Measurements from ENCODE around the gene FLCN.

GRCh38 chr17:17207998-17208397, 29.0 kb downstream of the FLCN start:
- TF ChIP-seq POLR2A (IDR thresholded peaks at IDR 0.05) = no peak
- TF ChIP-seq, protein P1, sequence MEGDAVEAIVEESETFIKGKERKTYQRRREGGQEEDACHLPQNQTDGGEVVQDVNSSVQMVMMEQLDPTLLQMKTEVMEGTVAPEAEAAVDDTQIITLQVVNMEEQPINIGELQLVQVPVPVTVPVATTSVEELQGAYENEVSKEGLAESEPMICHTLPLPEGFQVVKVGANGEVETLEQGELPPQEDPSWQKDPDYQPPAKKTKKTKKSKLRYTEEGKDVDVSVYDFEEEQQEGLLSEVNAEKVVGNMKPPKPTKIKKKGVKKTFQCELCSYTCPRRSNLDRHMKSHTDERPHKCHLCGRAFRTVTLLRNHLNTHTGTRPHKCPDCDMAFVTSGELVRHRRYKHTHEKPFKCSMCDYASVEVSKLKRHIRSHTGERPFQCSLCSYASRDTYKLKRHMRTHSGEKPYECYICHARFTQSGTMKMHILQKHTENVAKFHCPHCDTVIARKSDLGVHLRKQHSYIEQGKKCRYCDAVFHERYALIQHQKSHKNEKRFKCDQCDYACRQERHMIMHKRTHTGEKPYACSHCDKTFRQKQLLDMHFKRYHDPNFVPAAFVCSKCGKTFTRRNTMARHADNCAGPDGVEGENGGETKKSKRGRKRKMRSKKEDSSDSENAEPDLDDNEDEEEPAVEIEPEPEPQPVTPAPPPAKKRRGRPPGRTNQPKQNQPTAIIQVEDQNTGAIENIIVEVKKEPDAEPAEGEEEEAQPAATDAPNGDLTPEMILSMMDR (IDR thresholded peaks at IDR 0.05) = no peak

Data from vagina (tissue), 2 donors.